T-cell (primary cell): ENCODE measurements around the gene CCDC88C. TPM values are rescaled to one million over a fixed set of nuclear protein-coding genes. Genes with fewer than 3 reads are reported as not detected.
"Not testable (repeated sequence)": the region's sequence is repeated elsewhere in the genome, so short reads cannot be mapped to it uniquely, and the experiment has no call there.

Experiments
- ATAC-seq, 4 experiments: fragments of 200-7000 bp in 3 of 4; fragments of 150-1000 bp in 1 of 4; cut with Tn5 transposase; replicated peaks in 1 of 4; 1 replicate in 3 of 4; 2 replicates in 1 of 4; pipeline ENCODE4 v1.10.0; 2021; ENCODE audit warnings: moderate library complexity in 3 of 4, mild to moderate bottlenecking in 2 of 4, moderate number of reproducible peaks in 1 of 4
- CTCF ChIA-PET, 2 donors: fragments of 300-600 bp; sonication (Branson Sonifier 250); formaldehyde crosslinking; loops; one replicate each; lab custom pipeline; 2022; ENCODE audit warnings: antibody characterized with exemption in 2 of 2; lab: Charles Lee
- POLR2A ChIA-PET, 2 donors: fragments of 300-600 bp; sonication (Branson Sonifier 250); formaldehyde crosslinking; loops; one replicate each; lab custom pipeline; 2022; ENCODE audit warnings: antibody characterized with exemption in 2 of 2; lab: Charles Lee
- DNase-seq, 35 experiments: peaks; one replicate each; pipeline versions ENCODE4 v3.0.0 to v3.0.0-alpha.2; 2013 to 2023
- H3K27ac ChIP-seq: one replicate; pipeline ENCODE4 v1.5.1; 2013; ENCODE audit warnings: low read length
- H3K27me3 ChIP-seq, 2 experiments: replicated peaks in 1 of 2; 1 replicate in 1 of 2; 2 replicates in 1 of 2; pipeline versions ENCODE4 v1.6.1 to v1.7.0; 2013; ENCODE audit warnings: low read length in 1 of 2, mixed read lengths in 1 of 2; ENCODE audit not compliant: control insufficient read depth in 2 of 2, insufficient read depth in 2 of 2; ENCODE audit errors: extremely low read depth in 1 of 2
- H3K36me3 ChIP-seq, 2 donors: 1 replicate in 1 of 2; 2 replicates in 1 of 2; pipeline versions ENCODE4 v1.6.1 to v1.7.0; 2013; ENCODE audit warnings: low read length in 1 of 2; ENCODE audit not compliant: control insufficient read depth in 2 of 2, insufficient read depth in 1 of 2; ENCODE audit errors: extremely low read depth in 1 of 2
- H3K4me1 ChIP-seq, 2 experiments: 1 replicate in 1 of 2; 2 replicates in 1 of 2; pipeline versions ENCODE4 v1.6.1 to v1.7.0; 2013; ENCODE audit warnings: low read length in 2 of 2, mixed read lengths in 1 of 2; ENCODE audit not compliant: insufficient read depth in 2 of 2, control insufficient read depth in 1 of 2; ENCODE audit errors: extremely low read depth in 1 of 2
- H3K4me3 ChIP-seq, 2 donors: 1 replicate in 1 of 2; 2 replicates in 1 of 2; pipeline versions ENCODE4 v1.5.1 to v1.7.0; 2013; ENCODE audit warnings: mild to moderate bottlenecking in 2 of 2, low read length in 1 of 2, moderate library complexity in 1 of 2; ENCODE audit not compliant: control insufficient read depth in 1 of 2; ENCODE audit errors: extremely low read depth in 1 of 2
- H3K9me3 ChIP-seq: 2 replicates; pipeline ENCODE4 v1.7.0; 2013
- H3K27ac Mint-ChIP-seq, 2 donors: one replicate each; pipeline ENCODE4 v1.8.0; 2020 to 2021; ENCODE audit warnings: mild to moderate bottlenecking in 2 of 2, mixed read lengths in 2 of 2
- H3K27me3 Mint-ChIP-seq, 2 donors: one replicate each; pipeline ENCODE4 v1.8.0; 2021 to 2022; ENCODE audit warnings: mixed read lengths in 2 of 2
- H3K36me3 Mint-ChIP-seq: one replicate; pipeline ENCODE4 v1.8.0; 2021; ENCODE audit warnings: mixed read lengths
- H3K4me1 Mint-ChIP-seq, 3 donors: one replicate each; pipeline ENCODE4 v1.8.0; 2020 to 2022; ENCODE audit warnings: mixed read lengths in 3 of 3, mild to moderate bottlenecking in 1 of 3
- H3K4me3 Mint-ChIP-seq, 3 donors: one replicate each; pipeline ENCODE4 v1.8.0; 2020 to 2022; ENCODE audit warnings: mild to moderate bottlenecking in 3 of 3, mixed read lengths in 3 of 3, moderate library complexity in 3 of 3
- H3K9me3 Mint-ChIP-seq, 3 donors: one replicate each; pipeline ENCODE4 v1.8.0; 2020 to 2022; ENCODE audit warnings: mixed read lengths in 3 of 3
- WGBS: methylation state at CpG from one replicate; pipeline ENCODE4 v1.1.5; 2013; ENCODE audit warnings: missing lambda C conversion rate; ENCODE audit not compliant: insufficient coverage; 5-methylcytosine and 5-hydroxymethylcytosine counted together
- total RNA-seq, 35 experiments: library from RNA in 6 of 35; stranded (reverse) in 6 of 35; fragments of 120-200 nt in 1 of 35; gene quantifications; one replicate each; pipeline versions ENCODE4 v1.2.1 to v1.2.4 and lab custom pipeline; 2013 to 2026

The CCDC88C gene
- total RNA-seq, 5 donors from 2014 or later (not counting 1 experiment from before 2014, with no cell fraction given): 260 to 368 (median 275) TPM

DNA sequence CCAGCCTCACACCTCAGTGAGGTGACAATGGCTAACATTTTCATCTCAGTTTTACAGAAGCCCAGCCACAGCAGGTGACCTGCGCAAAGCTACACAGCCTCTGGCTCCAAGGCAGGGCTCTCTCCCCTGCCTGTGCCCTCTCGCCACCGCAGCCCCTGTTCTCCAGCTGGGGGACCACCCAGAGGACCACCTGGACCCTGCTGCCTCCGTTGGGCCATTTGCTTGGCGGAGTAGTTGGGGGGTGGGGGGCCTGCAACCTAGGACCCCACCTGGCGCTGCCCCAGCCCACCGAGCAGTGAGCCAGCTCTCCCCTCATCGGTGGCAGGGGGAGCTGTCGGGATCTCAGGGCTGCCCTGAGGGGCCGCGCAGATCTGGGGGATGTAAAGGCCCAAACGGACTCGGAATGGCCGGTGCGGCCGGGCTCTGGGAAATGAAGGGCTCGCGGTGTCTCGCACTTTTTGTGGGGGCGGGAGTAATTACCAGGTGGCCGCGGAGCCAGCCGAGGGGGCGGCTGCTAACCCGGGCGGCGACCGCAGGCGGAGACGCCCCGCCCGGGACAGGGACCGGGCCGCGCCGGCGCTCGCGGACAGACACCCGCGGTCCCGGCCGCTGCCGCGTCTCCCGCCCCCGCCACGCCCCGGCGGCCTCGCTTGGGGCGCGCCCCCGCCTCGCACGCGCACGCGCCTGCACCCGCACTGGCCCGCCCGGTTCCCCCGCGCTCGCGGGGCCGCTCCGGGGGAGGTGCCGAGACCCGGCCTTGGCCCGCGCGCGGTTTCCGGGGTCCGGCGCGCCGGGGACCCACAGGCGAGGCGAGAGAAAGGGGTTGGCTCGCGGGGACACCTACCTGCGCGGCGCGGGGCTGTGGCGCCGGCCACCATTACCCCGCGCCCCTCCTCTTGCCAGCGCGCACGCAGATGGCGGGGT is 164.5 kb downstream of the CCDC88C start:
- CTCF ChIA-PET: interaction anchor here in 1 of 2 donors (0.7 to 1.8 kb wide), 4 partner anchors 10 to 76 kb away, joined by 3 to 5 read pairs (median 4); no protein-coding TSS in a partner anchor
- H3K9me3 Mint-ChIP-seq: no peaks in the 10 kb centered on the region
- H3K27me3 Mint-ChIP-seq: no peaks in the 10 kb centered on the region
- Histone ChIP-seq H3K9me3 (no peaks in the 10 kb centered on the region), H3K4me1 (peaks cover 41 to 87% of the 10 kb centered on the region in 2 experiments), H3K27ac (peak overlapping the region; percentile 88), H3K4me3 (peak overlapping the region; percentile 46 to 52), H3K27me3 (no peaks in the 10 kb centered on the region), H3K36me3 (no peaks in the 10 kb centered on the region)
- 6% methylated on average over 95 of the region's 95 CpGs for WGBS
- peaks cover 3% of the 10 kb centered on the region for H3K36me3 Mint-ChIP-seq
- peak overlapping the region; percentile 76 to 83 for H3K27ac Mint-ChIP-seq
- peaks cover 77 to 83% (median 81%) of the 10 kb centered on the region in 3 donors for H3K4me1 Mint-ChIP-seq
- POLR2A ChIA-PET: interaction anchor here in 1 of 2 donors (0.7 kb wide), 1 partner anchor 794 kb away, joined by 12 read pairs; no protein-coding TSS in a partner anchor
- ATAC-seq (peak; percentile 26 to 52 (median 36)), DNase-seq (peak in 11 of 35 experiments; percentile 24 to 68 (median 49))
- H3K4me3 Mint-ChIP-seq: peak overlapping the region; percentile 72 to 89 (median 77)

DNA sequence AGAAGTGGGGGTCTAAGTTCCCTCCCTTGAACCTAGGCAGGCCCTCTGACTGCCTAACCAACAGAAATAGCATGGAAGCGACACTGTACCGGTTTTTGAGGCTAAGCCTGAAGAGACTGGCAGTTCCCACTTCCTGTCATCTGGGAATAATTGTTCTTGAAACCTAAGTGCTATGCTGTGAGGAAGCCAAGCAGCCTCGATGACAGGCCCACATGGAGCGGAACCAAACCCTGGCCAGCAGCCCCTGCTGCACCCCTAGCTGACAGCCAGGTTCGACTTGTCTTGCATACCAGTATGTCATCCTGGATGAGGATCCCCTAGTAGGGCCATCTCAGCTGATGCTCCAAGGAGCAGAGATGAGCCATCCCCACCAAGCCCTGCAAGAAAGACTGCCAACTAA is 166.7 kb downstream of the CCDC88C start:
- ChIA-PET POLR2A (interaction anchor here in 1 of 2 donors (1.0 kb wide), 1 partner anchor 22 kb away, joined by 4 read pairs; no protein-coding TSS in a partner anchor), CTCF (interaction anchor here in 1 of 2 donors (1.1 to 1.5 kb wide), 2 partner anchors 36 to 74 kb away, joined by 3 to 5 read pairs; no protein-coding TSS in a partner anchor)
- Histone ChIP-seq H3K27me3 (no peaks in the 10 kb centered on the region), H3K36me3 (no peaks in the 10 kb centered on the region), H3K9me3 (no peaks in the 10 kb centered on the region), H3K4me1 (peaks cover 42 to 95% of the 10 kb centered on the region in 2 experiments), H3K27ac (peak overlapping the region; percentile 88), H3K4me3 (no peak overlapping the region)
- WGBS: 55% methylated on average over 5 of the region's 5 CpGs
- ATAC-seq: no peak
- DNase-seq: no peak
- Mint-ChIP-seq H3K36me3 (peaks cover 7% of the 10 kb centered on the region), H3K27ac (peak overlapping the region; percentile 92 to 94), H3K27me3 (no peaks in the 10 kb centered on the region), H3K9me3 (peaks cover 0 to 4% (median 4%) of the 10 kb centered on the region in 3 donors), H3K4me1 (peaks cover 78 to 82% (median 79%) of the 10 kb centered on the region in 3 donors), H3K4me3 (peak overlapping the region in 2 of 3 donors; percentile 34 to 56)

DNA sequence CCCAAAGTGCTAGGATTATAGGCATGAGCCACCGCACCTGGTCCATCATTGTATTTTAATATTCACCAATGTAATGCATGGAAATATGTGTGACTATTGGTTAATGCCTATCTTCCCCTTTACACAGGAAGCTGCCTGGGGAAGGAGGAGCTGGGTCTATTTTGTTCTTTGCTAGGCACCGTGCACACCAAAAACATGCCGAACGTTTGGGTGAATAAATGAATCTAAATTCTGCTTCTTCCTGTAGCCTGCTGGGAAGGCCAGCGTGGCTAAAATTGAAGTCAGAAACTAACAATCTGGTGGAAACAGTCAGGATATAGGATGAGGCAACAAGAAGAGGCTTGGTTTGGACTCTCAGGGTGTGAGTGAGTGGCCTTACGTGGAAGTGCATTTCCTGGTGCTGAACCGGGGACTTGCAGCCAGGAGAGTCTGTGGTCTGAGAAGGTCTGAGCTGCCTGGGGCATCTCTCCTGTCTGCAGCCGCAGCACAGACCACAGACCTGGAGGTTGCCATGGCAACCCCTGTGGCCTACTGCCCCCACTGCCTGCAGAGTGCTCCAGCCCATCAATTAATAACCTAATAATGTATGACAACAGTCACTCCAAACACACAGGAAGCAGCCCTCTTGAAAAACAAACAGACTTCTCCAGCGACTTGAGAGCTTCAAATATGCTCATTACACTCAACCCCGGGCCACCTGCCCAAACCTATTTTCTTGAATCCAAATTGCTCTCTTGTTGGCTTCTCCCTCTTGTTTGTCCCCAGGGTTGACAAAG is 167.6 kb downstream of the CCDC88C start:
- H3K4me3 Mint-ChIP-seq: peak overlapping the region; percentile 5 to 56 (median 10)
- no peak overlapping the region for H3K4me3 ChIP-seq
- H3K9me3 Mint-ChIP-seq: peaks cover 0 to 4% (median 4%) of the 10 kb centered on the region in 3 donors
- peak in 6 of 35 experiments; percentile 25 to 67 (median 32) for DNase-seq
- H3K27ac ChIP-seq: peak overlapping the region; percentile 88
- WGBS: 0% methylated on average over 7 of the region's 10 CpGs
- H3K27ac Mint-ChIP-seq: peak overlapping the region; percentile 92 to 94
- no peaks in the 10 kb centered on the region for H3K27me3 Mint-ChIP-seq
- no peaks in the 10 kb centered on the region for H3K36me3 ChIP-seq
- POLR2A ChIA-PET: interaction anchor here (0.7 to 1.3 kb wide), 3 partner anchors 9 to 21 kb away, joined by 3 to 5 read pairs (median 4); no protein-coding TSS in a partner anchor
- ATAC-seq: no peak
- no peaks in the 10 kb centered on the region for H3K9me3 ChIP-seq
- no peaks in the 10 kb centered on the region for H3K27me3 ChIP-seq
- peaks cover 7% of the 10 kb centered on the region for H3K36me3 Mint-ChIP-seq
- CTCF ChIA-PET: interaction anchor here (1.0 to 1.5 kb wide), 4 partner anchors 37 to 73 kb away, joined by 3 to 5 read pairs (median 3); no protein-coding TSS in a partner anchor
- peaks cover 43 to 96% of the 10 kb centered on the region in 2 experiments for H3K4me1 ChIP-seq
- peaks cover 78 to 82% (median 79%) of the 10 kb centered on the region in 3 donors for H3K4me1 Mint-ChIP-seq

DNA sequence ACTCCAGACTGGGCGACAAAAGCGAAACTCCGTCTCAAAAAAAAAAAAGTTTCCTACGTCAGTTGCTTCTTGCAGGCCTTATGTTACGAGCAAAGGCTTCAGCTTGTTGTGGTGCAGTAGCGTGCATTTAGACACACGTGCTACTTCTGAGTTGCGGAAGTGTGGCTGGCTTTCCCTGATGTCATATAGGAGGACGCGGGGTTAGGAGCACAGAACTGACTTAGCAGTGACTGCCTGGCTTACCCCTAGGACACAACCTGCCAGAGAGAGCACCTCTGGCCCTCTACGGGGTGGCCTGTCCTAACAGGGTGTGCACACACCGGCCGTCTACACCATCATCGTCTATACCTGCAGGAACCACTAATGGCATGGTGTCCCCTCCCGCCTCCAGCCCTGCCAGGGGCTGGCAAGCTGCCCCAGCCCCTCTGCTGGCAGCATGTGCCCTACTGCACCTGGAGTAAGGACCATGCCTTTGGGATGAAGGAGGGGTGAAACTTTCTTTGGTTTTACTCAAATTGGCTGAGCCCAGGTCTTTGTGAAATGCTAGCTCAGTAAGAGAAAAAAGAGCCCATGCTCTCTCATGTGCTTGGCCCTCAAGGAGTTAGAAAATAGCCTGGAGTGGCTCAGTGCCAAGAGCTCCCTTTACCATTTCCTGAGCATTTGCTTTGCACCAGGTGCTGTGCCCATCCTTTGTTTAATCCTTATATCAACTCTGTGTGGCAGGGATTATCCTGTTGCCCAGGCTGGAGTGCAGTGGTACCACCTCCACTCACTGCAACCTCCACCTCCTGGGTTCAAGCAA is 171.4 kb downstream of the CCDC88C start:
- WGBS: 18% methylated on average over 11 of the region's 15 CpGs
- Histone ChIP-seq H3K36me3 (peaks cover 0 to under 1% of the 10 kb centered on the region in 2 donors), H3K27me3 (no peaks in the 10 kb centered on the region), H3K9me3 (no peaks in the 10 kb centered on the region), H3K4me1 (peaks cover 58 to 98% of the 10 kb centered on the region in 2 experiments), H3K4me3 (no peak overlapping the region), H3K27ac (peak overlapping the region; percentile 99)
- DNase-seq (peak in 34 of 35 experiments; percentile 63 to 95 (median 82)), ATAC-seq (peak; percentile 65 to 82 (median 66))
- CTCF ChIA-PET: interaction anchor here (0.5 to 1.7 kb wide), 6 partner anchors 13 to 111 kb away, joined by 3 to 15 read pairs (median 4); no protein-coding TSS in a partner anchor
- no peaks in the 10 kb centered on the region for H3K27me3 Mint-ChIP-seq
- peaks cover 0 to 4% (median 4%) of the 10 kb centered on the region in 3 donors for H3K9me3 Mint-ChIP-seq
- POLR2A ChIA-PET: interaction anchor here (0.5 to 1.5 kb wide), 6 partner anchors 17 to 1648 kb away, joined by 3 to 6 read pairs (median 3); no protein-coding TSS in a partner anchor
- peak overlapping the region; percentile 89 to 90 for H3K27ac Mint-ChIP-seq
- H3K36me3 Mint-ChIP-seq: peaks cover 8% of the 10 kb centered on the region
- peak overlapping the region; percentile 60 to 82 (median 62) for H3K4me3 Mint-ChIP-seq
- H3K4me1 Mint-ChIP-seq: peaks cover 87 to 93% (median 87%) of the 10 kb centered on the region in 3 donors

- ATAC-seq, H3K36me3 ChIP-seq, H3K9me3 ChIP-seq, H3K9me3 Mint-ChIP-seq, H3K27me3 Mint-ChIP-seq, DNase-seq, H3K27me3 ChIP-seq: not testable (repeated sequence)
- ChIA-PET CTCF (interaction anchor here in 1 of 2 donors (0.5 to 1.7 kb wide), 4 partner anchors 13 to 110 kb away, joined by 3 to 7 read pairs (median 4); no protein-coding TSS in a partner anchor), POLR2A (interaction anchor here (0.5 to 1.5 kb wide), 4 partner anchors 18 to 620 kb away, joined by 3 to 6 read pairs (median 4); no protein-coding TSS in a partner anchor)
- Mint-ChIP-seq H3K4me1 (peaks cover 86 to 93% (median 87%) of the 10 kb centered on the region in 3 donors), H3K36me3 (peaks cover 11% of the 10 kb centered on the region), H3K27ac (peak overlapping the region; percentile 89 to 90), H3K4me3 (peak overlapping the region; percentile 60 to 82 (median 62))
- peak overlapping the region; percentile 4 to 54 for H3K4me3 ChIP-seq
- peaks cover 56 to 98% of the 10 kb centered on the region in 2 experiments for H3K4me1 ChIP-seq
- 43% methylated on average over 2 of the region's 8 CpGs for WGBS
- H3K27ac ChIP-seq: peak overlapping the region; percentile 99
Measured at GRCh38 chr14:91245616-91246015, 172.0 kb downstream of the CCDC88C start.
